ENCODE measurements around the gene HHAT.

HHAT gene

GRCh38 chr1:210687582-210688279 lies 359.0 kb downstream of the HHAT start:
- DNase-seq = no peak

GRCh38 chr1:210688512-210689234 lies 360.0 kb downstream of the HHAT start:
- no peak for DNase-seq

DNA sequence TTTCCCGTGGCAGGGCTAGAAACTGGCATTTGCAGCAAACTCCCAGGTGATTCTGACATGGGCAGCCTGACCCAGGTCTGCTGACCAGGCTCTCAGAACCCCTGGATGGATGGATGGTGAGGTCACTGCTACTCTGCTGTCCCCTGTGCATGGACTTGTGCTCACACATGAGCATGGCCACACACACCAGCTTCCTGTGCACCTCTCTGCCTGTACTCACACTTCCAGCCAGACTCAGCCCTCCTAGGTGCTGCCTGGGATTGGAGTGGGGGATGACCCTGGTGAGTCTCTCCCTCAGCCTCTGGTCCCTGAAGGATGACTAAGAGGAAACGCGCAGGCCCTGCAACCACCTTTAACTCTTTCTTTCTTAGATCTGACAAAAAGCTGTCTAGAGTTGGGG lies 361.1 kb downstream of the HHAT start:
- DNase-seq = no peak

GRCh38 chr1:210690236-210690635 lies 361.5 kb downstream of the HHAT start:
- DNase-seq = no peak

DNA sequence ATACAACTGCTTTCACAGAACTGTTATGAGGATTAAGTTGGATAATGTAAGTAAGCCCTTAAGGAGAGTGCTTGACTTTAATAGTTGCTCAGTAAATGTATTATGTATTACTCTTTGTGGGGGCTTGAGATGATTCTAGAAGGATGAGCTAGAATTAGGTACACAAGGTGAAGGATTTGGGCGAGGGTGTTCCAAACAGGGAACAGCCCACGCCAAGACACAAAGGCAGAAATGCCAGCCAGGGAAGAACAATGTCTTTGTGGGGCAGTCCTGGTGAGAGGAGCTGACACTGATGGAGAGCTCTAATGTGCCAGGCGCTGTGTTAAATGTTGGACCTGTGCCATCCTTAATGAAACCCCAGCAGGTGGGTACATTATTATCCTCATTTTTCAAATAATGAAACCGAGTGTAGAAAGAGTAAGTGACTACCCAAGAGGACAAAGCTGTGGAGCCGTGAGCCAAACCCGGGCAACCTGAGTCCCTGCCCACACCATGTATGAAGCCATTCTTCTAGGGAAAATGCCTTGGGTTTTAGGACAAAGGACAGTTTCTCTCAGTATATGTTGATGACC lies 362.4 kb downstream of the HHAT start:
- no peak for DNase-seq

DNA sequence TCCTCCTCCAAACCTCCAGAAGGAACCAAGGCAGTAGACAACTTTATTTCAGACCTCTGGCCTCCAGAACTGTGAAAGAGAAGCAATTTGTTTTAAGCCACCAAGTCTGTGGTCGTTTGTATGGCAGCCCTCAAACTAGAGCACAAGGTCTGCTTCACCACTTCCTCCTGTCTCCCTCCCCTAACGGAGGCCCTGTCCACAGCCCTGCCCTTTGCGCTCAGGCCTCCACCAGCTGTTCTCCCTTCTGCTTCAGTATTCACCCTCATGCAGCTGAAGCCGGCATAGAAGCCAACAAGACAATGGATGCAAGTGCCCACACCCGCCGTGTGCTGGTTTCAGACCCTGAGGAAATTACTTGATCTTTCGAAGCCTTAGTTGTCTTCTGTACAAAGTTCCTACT lies 364.1 kb downstream of the HHAT start:
- no peak for DNase-seq

GRCh38 chr1:210695026-210695425 lies 366.3 kb downstream of the HHAT start:
- DNase-seq = no peak

GRCh38 chr1:210696709-210697108 lies 368.0 kb downstream of the HHAT start:
- no peak for DNase-seq

DNA sequence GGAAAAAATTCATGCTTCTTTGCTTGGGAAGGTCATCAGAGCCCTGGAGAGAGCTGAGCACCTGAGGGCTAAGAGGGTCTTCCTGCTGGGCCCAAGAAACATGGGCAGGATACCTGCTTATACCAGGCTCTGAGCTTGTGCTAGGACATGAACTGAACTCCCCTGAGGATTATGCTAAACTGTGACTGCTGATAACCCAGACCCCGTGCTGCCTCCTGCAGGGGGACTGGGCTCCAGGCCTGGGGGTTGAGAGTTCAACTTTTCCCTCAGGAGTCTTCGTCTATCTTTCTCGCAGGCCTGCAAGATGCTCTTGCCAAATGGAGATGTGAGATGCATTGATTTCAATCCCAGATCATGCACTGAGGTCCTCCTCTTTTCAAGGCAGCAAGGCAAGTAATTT lies 368.5 kb downstream of the HHAT start:
- no peak for DNase-seq

DNA sequence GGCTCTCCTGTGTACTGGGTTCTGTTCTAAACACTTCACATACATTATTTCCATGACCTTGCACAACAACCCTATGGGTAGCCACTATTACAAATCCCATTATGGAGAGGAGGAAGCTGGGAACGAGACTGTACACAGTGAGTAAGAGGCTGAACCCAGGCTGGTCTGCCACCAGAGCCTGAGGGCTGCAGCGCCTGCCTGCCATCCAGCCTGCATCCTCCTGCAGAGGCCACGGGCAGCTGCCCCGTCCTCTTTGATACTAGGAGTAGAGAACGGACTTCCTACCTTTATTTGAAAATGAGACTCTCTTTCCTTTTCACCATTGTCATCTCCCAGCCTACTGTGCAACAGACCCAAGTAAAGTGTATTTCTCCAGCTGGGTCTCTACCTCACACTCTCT lies 370.0 kb downstream of the HHAT start:
- DNase-seq = no peak

DNA sequence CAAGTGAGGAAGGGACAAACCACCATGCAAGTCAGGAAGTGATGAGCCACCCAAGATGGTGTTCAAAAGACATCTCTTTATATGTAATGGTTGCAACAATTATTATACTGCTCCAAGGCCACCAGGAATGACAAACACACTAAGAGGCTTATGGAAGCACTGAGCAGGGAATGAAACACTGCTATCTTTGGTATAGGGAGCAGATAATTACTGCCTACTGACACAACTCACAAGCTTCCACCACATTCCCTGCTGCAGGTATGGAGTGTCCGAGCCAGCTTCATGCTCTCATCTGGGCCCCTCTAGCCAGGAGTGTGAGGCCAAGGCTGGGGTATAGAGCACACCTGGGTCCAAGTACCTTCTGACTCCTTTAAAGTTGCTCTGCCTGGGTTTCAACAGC lies 371.4 kb downstream of the HHAT start:
- DNase-seq = no peak

GRCh38 chr1:210700511-210700910 lies 371.8 kb downstream of the HHAT start:
- no peak for DNase-seq

GRCh38 chr1:210702506-210702905 lies 373.8 kb downstream of the HHAT start:
- DNase-seq = no peak

DNA sequence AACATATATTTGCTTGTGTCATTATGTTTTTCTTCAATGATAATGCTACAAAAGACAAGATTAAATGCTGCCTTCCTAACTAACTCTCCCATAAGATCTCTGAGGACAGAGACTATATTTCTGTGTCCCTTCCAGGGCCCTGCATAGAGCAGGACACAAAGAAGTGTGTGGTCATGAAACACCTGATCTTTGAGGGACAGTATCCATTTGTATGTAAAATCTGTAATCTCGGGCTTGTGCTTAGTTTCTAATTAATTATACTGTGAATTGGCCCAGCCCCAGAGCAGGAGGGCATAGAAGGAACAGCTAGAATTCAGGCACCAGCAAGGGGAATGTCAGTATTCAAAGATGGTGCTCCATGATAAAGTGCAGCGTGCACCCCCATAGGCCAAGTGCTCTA lies 374.9 kb downstream of the HHAT start:
- DNase-seq = no peak

GRCh38 chr1:210705086-210705485 lies 376.4 kb downstream of the HHAT start:
- no peak for DNase-seq

DNA sequence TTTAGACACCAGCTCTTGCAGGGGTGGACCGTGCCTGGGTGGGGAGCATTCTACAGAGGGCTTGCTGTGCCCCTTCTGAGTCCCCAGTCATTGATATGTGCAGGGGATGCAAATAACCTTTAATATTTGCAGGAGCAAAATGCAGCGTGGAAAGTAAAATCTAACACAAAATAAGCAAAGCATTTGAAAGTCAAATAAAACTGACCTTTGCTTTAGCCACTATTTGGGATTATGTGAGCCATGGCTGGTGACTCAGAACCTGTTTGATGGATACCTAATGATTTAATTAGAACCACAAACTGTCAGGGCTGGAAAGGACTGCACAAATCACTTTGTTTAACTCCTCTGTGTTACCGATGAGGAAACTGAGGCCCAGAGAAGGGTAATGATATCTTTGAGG lies 377.5 kb downstream of the HHAT start:
- no peak for DNase-seq

DNA sequence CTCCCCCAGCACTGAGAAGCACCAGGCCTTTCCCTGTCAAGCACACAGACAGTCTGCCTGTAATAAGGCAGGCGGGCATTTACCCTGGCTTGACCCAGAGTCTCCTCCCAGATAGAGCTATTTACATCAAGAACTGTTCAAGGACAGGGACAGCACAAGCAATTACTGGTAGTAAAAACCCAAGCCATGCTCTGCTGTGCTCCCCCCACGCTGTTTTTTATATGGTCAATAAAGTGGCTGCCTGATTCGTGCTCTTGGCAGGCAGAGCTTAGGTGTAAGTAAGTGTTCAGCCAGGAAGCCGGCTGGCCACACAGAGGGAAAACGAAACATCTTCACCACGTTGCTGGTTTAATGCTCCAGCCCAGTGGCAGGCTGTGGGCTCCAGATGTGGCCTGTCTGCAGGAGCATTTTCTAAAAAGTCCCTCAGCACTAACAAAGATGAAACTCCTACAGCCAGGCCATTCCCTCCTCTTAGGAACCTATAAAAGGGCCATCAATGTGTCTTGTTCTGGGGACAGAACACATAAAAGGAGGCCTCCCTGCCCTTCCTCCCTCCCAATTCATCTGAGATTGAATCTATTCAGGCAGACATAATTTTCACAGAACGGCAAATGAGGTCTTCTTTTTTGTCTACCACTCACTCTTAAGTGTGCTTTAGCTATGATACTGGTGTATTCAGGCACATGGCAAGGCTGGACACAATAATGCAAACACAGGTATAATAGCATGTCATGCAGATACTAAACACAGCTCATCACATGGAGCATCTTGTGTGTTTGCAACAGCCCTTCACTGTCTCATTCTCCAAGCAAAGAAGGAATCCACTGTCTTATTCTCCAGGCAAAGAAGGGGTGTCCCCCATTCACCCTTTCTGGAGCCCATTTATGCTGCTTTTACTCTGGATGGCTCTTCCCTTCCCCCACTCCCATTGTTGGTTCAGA lies 378.9 kb downstream of the HHAT start:
- no peak for DNase-seq

DNA sequence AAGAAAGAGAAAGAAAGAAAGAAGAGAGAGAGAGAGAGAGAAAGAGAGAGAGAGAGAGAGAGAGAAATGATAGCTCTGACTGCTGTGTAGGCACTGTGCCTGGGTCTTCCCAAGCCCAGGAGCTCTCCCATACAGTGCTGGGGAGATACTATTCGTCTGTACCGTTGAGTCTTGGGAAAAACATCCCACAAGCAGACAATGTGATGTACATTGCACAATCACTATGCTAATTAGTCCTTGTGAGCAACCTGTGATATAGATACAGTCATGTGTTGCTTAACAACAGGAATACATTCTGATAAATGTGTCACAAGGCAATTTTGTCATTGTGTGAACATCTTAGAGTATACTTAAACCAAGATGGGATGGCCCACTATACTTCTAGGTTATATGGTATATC lies 381.0 kb downstream of the HHAT start:
- DNase-seq = no peak

DNA sequence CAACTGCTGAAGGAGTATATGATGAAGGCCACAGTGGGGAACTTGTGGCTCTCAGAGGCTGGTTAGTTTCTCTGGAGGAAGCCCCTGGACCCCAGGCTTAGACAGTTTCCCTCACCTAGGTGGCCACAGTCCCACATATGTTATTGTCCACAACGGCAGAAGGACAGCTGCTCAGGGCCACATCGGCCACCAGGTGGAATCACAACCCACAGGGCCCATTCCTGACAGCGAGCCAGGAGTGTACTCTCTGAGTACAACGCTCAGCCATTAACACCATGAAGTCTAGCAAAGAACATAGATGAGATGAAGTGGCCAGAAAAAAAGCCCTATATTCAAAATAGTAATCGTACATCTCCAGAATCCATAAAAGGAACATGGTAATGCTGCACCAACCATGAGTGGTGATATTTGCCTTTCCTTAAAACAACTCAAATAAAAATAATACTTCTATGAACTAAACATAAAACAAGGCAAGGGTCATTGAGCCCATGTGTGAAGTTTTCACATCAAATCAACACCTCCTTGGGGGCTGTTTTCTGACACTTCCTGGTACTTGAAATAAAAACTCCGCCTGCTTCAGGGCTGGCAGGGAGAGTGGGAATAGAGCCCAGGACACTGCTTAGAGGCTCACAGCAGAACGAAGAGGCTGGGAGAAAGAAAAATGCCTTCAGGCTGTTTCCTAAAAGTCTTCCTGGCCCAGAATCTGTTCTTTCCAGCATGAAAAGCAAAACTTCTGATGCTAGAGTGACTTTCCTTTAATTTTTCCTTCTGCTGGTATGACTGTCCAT lies 383.3 kb downstream of the HHAT start:
- DNase-seq = no peak

- DNase-seq = no peak
These were observed 386.4 kb downstream of the HHAT start for GRCh38 chr1:210715072-210715471.

DNA sequence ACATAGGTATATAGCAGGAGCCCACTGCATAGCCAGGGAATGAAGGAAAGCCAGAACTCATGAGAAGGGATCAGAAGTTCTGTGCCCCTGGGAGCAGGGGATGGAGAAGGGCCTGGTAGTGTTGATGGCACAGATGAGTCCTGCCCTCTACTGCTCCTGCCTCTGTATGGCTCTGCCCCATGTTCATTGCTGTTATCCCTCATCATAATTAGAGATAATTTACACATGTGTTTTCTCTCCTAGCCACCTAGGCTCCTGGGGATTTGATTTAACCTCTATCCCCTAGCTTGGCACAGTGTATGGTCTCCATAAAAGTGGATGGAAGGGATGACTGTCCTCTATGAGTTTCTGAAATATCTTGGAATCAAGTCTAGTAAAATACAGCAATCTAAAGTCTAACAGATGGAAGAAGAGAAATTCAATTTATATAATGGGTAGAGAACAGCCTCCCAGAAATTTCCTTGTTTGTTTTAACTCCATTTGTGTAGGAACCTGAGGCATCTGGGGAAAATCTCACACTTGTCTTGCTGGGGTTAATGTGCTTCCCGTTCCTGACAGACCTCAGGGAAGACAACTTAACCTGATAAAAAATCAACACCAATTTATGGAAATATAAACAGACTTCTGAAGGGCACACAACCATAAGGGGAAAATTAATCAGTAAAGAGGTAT lies 393.8 kb downstream of the HHAT start:
- DNase-seq = no peak
